Natural killer cell (primary cell): ENCODE data around the gene FBXW5. TPM values are rescaled to one million over a fixed set of nuclear protein-coding genes. Genes with fewer than 3 reads are reported as not detected.

Experiments used
- ATAC-seq, 3 donors: fragments of 150-1000 bp in 2 of 3; fragments of 200-7000 bp in 1 of 3; cut with Tn5 transposase; 1 replicate in 1 of 3; 2 replicates in 2 of 3; pipeline ENCODE4 v1.10.0; 2021; ENCODE audit warnings: mild to moderate bottlenecking in 2 of 3, moderate library complexity in 2 of 3
- DNase-seq, 2 donors: peaks; one replicate each; pipeline versions ENCODE4 v3.0.0 to v3.0.0-alpha.2; 2013 to 2021; ENCODE audit warnings: mixed read lengths in 1 of 2
- H3K27ac ChIP-seq: one replicate; pipeline ENCODE4 v1.5.1; 2013; ENCODE audit warnings: mild to moderate bottlenecking, low read length
- H3K27me3 ChIP-seq: one replicate; pipeline ENCODE4 v1.6.1; 2013; ENCODE audit warnings: low read length; ENCODE audit not compliant: control insufficient read depth, insufficient read depth
- H3K36me3 ChIP-seq: one replicate; pipeline ENCODE4 v1.6.1; 2013; ENCODE audit warnings: low read length; ENCODE audit not compliant: control insufficient read depth, insufficient read depth
- H3K4me1 ChIP-seq: one replicate; pipeline ENCODE4 v1.6.1; 2013; ENCODE audit warnings: low read length; ENCODE audit not compliant: control insufficient read depth, insufficient read depth
- H3K4me3 ChIP-seq: one replicate; pipeline ENCODE4 v1.5.1; 2013; ENCODE audit warnings: low read length
- H3K9me3 ChIP-seq: one replicate; pipeline ENCODE4 v1.6.1; 2013; ENCODE audit warnings: low read length; ENCODE audit not compliant: control insufficient read depth, insufficient read depth
- H3K27ac Mint-ChIP-seq, 2 donors: one replicate each; pipeline ENCODE4 v1.8.0; 2022; ENCODE audit warnings: mild to moderate bottlenecking in 2 of 2, mixed read lengths in 2 of 2, moderate library complexity in 1 of 2
- H3K27me3 Mint-ChIP-seq, 2 donors: one replicate each; pipeline ENCODE4 v1.8.0; 2022; ENCODE audit warnings: low read depth in 2 of 2, mixed read lengths in 2 of 2
- H3K36me3 Mint-ChIP-seq: one replicate; pipeline ENCODE4 v1.8.0; 2022; ENCODE audit warnings: mixed read lengths
- H3K4me1 Mint-ChIP-seq, 2 donors: one replicate each; pipeline ENCODE4 v1.8.0; 2022; ENCODE audit warnings: mixed read lengths in 2 of 2
- H3K4me3 Mint-ChIP-seq: one replicate; pipeline ENCODE4 v1.8.0; 2022; ENCODE audit warnings: mild to moderate bottlenecking, moderate library complexity, mixed read lengths
- H3K9me3 Mint-ChIP-seq, 2 donors: one replicate each; pipeline ENCODE4 v1.8.0; 2022; ENCODE audit warnings: mixed read lengths in 2 of 2
- WGBS: methylation state at CpG from one replicate; pipeline ENCODE4 v1.1.7; 2013; ENCODE audit warnings: missing lambda C conversion rate; ENCODE audit not compliant: insufficient coverage; 5-methylcytosine and 5-hydroxymethylcytosine counted together
- intact Hi-C: fragments of 100-400 bp; cut with micrococcal nuclease; formaldehyde crosslinking; loops from one replicate; pipeline ENCODE4 v1.14.2; 2022
- total RNA-seq, 4 donors: library from RNA; stranded (reverse); fragments of 120-200 nt in 1 of 4; gene quantifications; one replicate each; pipeline versions ENCODE4 v1.2.3 to v1.2.4, GENCODE V29; 2013 to 2022
- TF ChIP-seq, protein P1 (sequence below): fragments of 200-600 bp; IDR thresholded peaks from one replicate; pipeline ENCODE4 v1.8.0; 2022; ENCODE audit warnings: antibody characterized with exemption

The FBXW5 gene
- total RNA-seq, 3 donors from 2014 or later (not counting 1 experiment from before 2014, with no cell fraction given) = 117 to 144 (median 136) TPM

DNA sequence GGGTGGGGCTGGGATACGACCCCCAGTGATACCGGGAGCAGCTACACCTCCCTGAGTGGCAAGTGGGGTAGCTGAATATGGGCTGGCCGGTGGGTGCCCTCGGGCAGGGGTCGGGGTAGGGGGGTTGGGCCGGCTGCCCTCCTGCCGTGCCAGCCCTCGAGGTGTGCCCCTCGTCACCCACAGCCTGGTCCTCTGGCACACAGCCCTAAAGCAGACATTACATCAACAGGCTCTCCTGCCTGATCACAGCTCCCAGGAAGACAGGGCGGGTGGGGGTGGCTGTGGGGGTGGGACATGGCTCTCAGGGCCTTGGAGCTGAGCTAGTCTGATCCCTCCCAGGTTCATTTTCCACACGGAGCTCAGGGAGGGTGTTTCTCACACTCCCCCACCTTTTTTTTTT is 23.2 kb downstream of the FBXW5 start:
- H3K27me3 Mint-ChIP-seq = no peaks in the 10 kb centered on the region
- 96% methylated on average over 9 of the region's 11 CpGs for WGBS
- Histone ChIP-seq H3K27ac (no peak overlapping the region), H3K4me1 (no peaks in the 10 kb centered on the region), H3K4me3 (no peak overlapping the region), H3K27me3 (no peaks in the 10 kb centered on the region), H3K9me3 (no peaks in the 10 kb centered on the region), H3K36me3 (peaks cover 55% of the 10 kb centered on the region)
- H3K27ac Mint-ChIP-seq = no peak overlapping the region
- H3K9me3 Mint-ChIP-seq = no peaks in the 10 kb centered on the region
- no peak for DNase-seq
- ATAC-seq = no peak
- H3K4me3 Mint-ChIP-seq = no peak overlapping the region
- TF ChIP-seq, protein P1, sequence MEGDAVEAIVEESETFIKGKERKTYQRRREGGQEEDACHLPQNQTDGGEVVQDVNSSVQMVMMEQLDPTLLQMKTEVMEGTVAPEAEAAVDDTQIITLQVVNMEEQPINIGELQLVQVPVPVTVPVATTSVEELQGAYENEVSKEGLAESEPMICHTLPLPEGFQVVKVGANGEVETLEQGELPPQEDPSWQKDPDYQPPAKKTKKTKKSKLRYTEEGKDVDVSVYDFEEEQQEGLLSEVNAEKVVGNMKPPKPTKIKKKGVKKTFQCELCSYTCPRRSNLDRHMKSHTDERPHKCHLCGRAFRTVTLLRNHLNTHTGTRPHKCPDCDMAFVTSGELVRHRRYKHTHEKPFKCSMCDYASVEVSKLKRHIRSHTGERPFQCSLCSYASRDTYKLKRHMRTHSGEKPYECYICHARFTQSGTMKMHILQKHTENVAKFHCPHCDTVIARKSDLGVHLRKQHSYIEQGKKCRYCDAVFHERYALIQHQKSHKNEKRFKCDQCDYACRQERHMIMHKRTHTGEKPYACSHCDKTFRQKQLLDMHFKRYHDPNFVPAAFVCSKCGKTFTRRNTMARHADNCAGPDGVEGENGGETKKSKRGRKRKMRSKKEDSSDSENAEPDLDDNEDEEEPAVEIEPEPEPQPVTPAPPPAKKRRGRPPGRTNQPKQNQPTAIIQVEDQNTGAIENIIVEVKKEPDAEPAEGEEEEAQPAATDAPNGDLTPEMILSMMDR = no peak
- intact Hi-C loops = no loop called here
- H3K4me1 Mint-ChIP-seq = no peaks in the 10 kb centered on the region
- no peaks in the 10 kb centered on the region for H3K36me3 Mint-ChIP-seq

DNA sequence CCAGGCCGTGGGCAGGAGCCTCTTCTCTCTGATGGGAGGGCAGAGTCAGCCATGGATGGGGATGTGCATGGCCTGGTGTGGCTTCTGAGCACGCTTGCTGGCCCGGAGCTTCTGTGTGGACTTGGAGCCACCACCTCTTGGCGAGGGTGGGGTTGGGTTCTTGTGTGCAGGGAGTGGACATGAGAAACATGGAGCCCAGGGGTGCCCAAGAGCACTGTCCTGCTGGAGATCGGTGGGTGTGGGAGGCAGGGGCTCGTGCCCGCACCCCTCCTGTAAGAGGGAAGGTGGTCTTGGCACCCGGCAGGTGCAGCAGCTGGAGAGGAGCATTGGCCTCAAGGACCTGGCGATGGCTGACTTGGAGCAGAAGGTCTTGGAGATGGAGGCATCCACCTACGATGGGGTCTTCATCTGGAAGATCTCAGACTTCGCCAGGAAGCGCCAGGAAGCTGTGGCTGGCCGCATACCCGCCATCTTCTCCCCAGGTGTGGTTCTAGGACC is 23.8 kb downstream of the FBXW5 start:
- H3K36me3 ChIP-seq = peaks cover 55% of the 10 kb centered on the region
- 95% methylated on average over 14 of the region's 14 CpGs for WGBS
- no peaks in the 10 kb centered on the region for H3K9me3 ChIP-seq
- no peak overlapping the region for H3K4me3 ChIP-seq
- Mint-ChIP-seq H3K9me3 (no peaks in the 10 kb centered on the region), H3K4me3 (no peak overlapping the region), H3K36me3 (peaks cover 5% of the 10 kb centered on the region), H3K27me3 (no peaks in the 10 kb centered on the region), H3K4me1 (peaks cover 0 to 4% of the 10 kb centered on the region in 2 donors), H3K27ac (no peak overlapping the region)
- TF ChIP-seq, protein P1 = no peak
- H3K27me3 ChIP-seq = no peaks in the 10 kb centered on the region
- no peaks in the 10 kb centered on the region for H3K4me1 ChIP-seq
- DNase-seq (no peak), ATAC-seq (no peak)
- H3K27ac ChIP-seq = no peak overlapping the region
- intact Hi-C loops = no loop called here

DNA sequence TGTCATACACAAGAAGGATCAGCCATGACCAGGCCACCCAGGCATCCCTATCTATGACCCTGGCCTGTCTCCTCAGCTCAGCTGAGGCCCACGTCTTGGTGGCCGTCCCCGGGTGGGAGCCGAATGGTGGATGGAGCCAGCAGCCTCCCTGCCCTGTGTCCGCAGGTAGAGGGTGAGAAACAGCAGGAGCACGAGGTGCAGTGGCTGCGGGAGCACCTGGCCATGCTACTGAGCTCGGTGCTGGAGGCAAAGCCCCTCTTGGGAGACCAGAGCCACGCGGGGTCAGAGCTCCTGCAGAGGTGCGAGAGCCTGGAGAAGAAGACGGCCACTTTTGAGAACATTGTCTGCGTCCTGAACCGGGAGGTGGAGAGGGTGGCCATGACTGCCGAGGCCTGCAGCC is 24.5 kb downstream of the FBXW5 start:
- Mint-ChIP-seq H3K4me3 (no peak overlapping the region), H3K27ac (peak overlapping the region in 1 of 2 donors; percentile 39), H3K36me3 (peaks cover 7% of the 10 kb centered on the region), H3K9me3 (no peaks in the 10 kb centered on the region), H3K4me1 (peaks cover 0 to 6% of the 10 kb centered on the region in 2 donors), H3K27me3 (no peaks in the 10 kb centered on the region)
- H3K36me3 ChIP-seq = peaks cover 56% of the 10 kb centered on the region
- H3K9me3 ChIP-seq = no peaks in the 10 kb centered on the region
- WGBS = 96% methylated on average over 15 of the region's 15 CpGs
- H3K27me3 ChIP-seq = no peaks in the 10 kb centered on the region
- no peak for DNase-seq
- no peak overlapping the region for H3K4me3 ChIP-seq
- no peak for ATAC-seq
- no peak overlapping the region for H3K27ac ChIP-seq
- H3K4me1 ChIP-seq = no peaks in the 10 kb centered on the region
- TF ChIP-seq, protein P1 = no peak
- intact Hi-C loops = no loop called here

DNA sequence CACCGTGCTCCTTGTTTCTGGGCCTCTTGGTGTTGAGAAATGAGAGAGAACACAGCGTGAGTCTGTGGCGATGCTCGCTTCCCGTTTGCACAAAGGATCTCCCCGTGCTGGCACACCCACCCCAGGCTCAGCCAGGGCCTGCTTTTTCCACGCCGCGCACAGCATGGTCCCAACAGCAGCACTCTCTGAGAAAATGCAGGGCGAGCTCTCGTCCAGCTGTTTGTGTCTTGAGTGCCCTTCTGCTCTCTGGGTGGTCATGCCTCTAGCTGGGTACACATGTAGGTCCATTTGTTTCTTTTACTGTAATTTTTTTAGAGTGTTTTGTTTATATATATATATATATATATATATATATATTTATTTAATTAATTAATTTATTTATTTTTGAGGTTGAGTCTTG is 26.6 kb downstream of the FBXW5 start:
- Mint-ChIP-seq H3K4me3 (no peak overlapping the region), H3K9me3 (no peaks in the 10 kb centered on the region), H3K36me3 (peaks cover 7% of the 10 kb centered on the region), H3K4me1 (peaks cover 0 to 6% of the 10 kb centered on the region in 2 donors), H3K27me3 (no peaks in the 10 kb centered on the region), H3K27ac (no peak overlapping the region)
- 94% methylated on average over 11 of the region's 11 CpGs for WGBS
- ATAC-seq (no peak), DNase-seq (no peak)
- no peaks in the 10 kb centered on the region for H3K4me1 ChIP-seq
- TF ChIP-seq, protein P1 = no peak
- H3K4me3 ChIP-seq = no peak overlapping the region
- intact Hi-C loops = no loop called here
- no peaks in the 10 kb centered on the region for H3K9me3 ChIP-seq
- H3K27me3 ChIP-seq = no peaks in the 10 kb centered on the region
- H3K27ac ChIP-seq = no peak overlapping the region
- peaks cover 68% of the 10 kb centered on the region for H3K36me3 ChIP-seq
